HG02798 (cell line): Measurements from ENCODE around the gene TMEM214.

Source experiments
- ATAC-seq: cut with Tn5 transposase; IDR thresholded peaks from one replicate; pipeline ENCODE4 v1.9.1; 2021; ENCODE audit warnings: mild to moderate bottlenecking; ENCODE audit not compliant: unreplicated experiment, poor library complexity

TMEM214 gene

GRCh38 chr2:27008678-27009077 lies 24.1 kb upstream of the TMEM214 start:
- no peak for ATAC-seq

GRCh38 chr2:27009083-27009482 lies 23.7 kb upstream of the TMEM214 start:
- no peak for ATAC-seq

GRCh38 chr2:27009716-27010115 lies 23.0 kb upstream of the TMEM214 start:
- no peak for ATAC-seq

- no peak for ATAC-seq
Observed at GRCh38 chr2:27010139-27010538, 22.6 kb upstream of the TMEM214 start.

- ATAC-seq = no peak
Observed at GRCh38 chr2:27013738-27014137, 19.0 kb upstream of the TMEM214 start.

GRCh38 chr2:27014771-27015433 lies 17.9 kb upstream of the TMEM214 start:
- ATAC-seq = no peak

- no peak for ATAC-seq
Observed at GRCh38 chr2:27016801-27017325, 15.9 kb upstream of the TMEM214 start.

GRCh38 chr2:27018142-27018541 lies 14.6 kb upstream of the TMEM214 start:
- no peak for ATAC-seq

- no peak for ATAC-seq
Observed at GRCh38 chr2:27019459-27019858, 13.3 kb upstream of the TMEM214 start.

GRCh38 chr2:27019931-27020855 lies 12.6 kb upstream of the TMEM214 start:
- ATAC-seq = no peak

GRCh38 chr2:27021253-27022049 lies 11.3 kb upstream of the TMEM214 start:
- ATAC-seq = no peak

GRCh38 chr2:27023740-27024139 lies 9.0 kb upstream of the TMEM214 start:
- ATAC-seq = no peak

GRCh38 chr2:27024188-27024587 lies 8.6 kb upstream of the TMEM214 start:
- no peak for ATAC-seq

GRCh38 chr2:27024812-27025211 lies 8.0 kb upstream of the TMEM214 start:
- ATAC-seq = no peak

- no peak for ATAC-seq
Observed at GRCh38 chr2:27025281-27025800, 7.4 kb upstream of the TMEM214 start.

GRCh38 chr2:27025861-27026851 lies 6.6 kb upstream of the TMEM214 start:
- no peak for ATAC-seq

- ATAC-seq = no peak
Observed at GRCh38 chr2:27027211-27027651, 5.5 kb upstream of the TMEM214 start.

- ATAC-seq = no peak
Observed at GRCh38 chr2:27029051-27029450, 3.7 kb upstream of the TMEM214 start.

- ATAC-seq = no peak
Observed at GRCh38 chr2:27033253-27033852, 588 bp downstream of the TMEM214 start.
